GM12874 (cell line): Measurements from ENCODE around the gene PIK3R4.

Experiments
- CTCF ChIP-seq: IDR thresholded peaks from 2 replicates; pipeline ENCODE4 v1.5.1; 2011; ENCODE audit warnings: low read depth, mild to moderate bottlenecking, control low read depth, low read length, moderate library complexity; ENCODE audit not compliant: insufficient read depth

The PIK3R4 gene

GRCh38 chr3:130746246-130747039 lies at the start of gene PIK3R4:
PIK3R4 (minus strand) TSS chr3:130746829; CDS start chr3:130745218, 1,611 bp downstream.
- no peak for TF ChIP-seq CTCF

GRCh38 chr3:130795396-130795795 lies 48.8 kb upstream of the PIK3R4 start:
- no peak for TF ChIP-seq CTCF

- TF ChIP-seq CTCF: no peak
Measured at GRCh38 chr3:130792246-130792645, 45.6 kb upstream of the PIK3R4 start.

GRCh38 chr3:130789782-130790322 lies 43.2 kb upstream of the PIK3R4 start:
- no peak for TF ChIP-seq CTCF

GRCh38 chr3:130787422-130788068 lies 40.9 kb upstream of the PIK3R4 start:
- no peak for TF ChIP-seq CTCF

- no peak for TF ChIP-seq CTCF
Measured at GRCh38 chr3:130786306-130786705, 39.7 kb upstream of the PIK3R4 start.

- no peak for TF ChIP-seq CTCF
Measured at GRCh38 chr3:130783629-130784028, 37.0 kb upstream of the PIK3R4 start.
